Esophagus squamous epithelium (tissue), 5 donors: Measurements from ENCODE around the gene DBET. TPM values are rescaled to one million over a fixed set of nuclear protein-coding genes. Genes with fewer than 3 reads are reported as not detected.
"Not testable (repeated sequence)": the region's sequence is repeated elsewhere in the genome, so short reads cannot be mapped to it uniquely, and the experiment has no call there.

Source experiments
- DNase-seq: peaks from one replicate; lab custom pipeline; 2025; lab: John Stamatoyannopoulos, UW
- H3K27ac ChIP-seq, 4 donors: fragments of 200-600 bp; sonication (generic); one replicate each; pipeline ENCODE4 v1.5.1; 2016 to 2019; ENCODE audit warnings: mild to moderate bottlenecking in 1 of 4
- H3K27me3 ChIP-seq, 4 donors: fragments of 200-600 bp; sonication (generic); 1 replicate in 3 of 4; 2 replicates in 1 of 4; pipeline versions ENCODE4 v1.5.1 to v1.6.0; 2017 to 2021; ENCODE audit warnings: antibody characterized with exemption in 1 of 4
- H3K36me3 ChIP-seq, 3 donors: fragments of 200-600 bp; sonication (generic); one replicate each; pipeline ENCODE4 v1.5.1; 2016 to 2019
- H3K4me1 ChIP-seq, 3 donors: fragments of 200-600 bp; sonication (generic); one replicate each; pipeline ENCODE4 v1.5.1; 2017 to 2019
- H3K4me3 ChIP-seq, 4 donors: fragments of 200-600 bp; sonication (generic); 1 replicate in 3 of 4; 2 replicates in 1 of 4; pipeline ENCODE4 v1.5.1; 2016 to 2019; ENCODE audit warnings: mild to moderate bottlenecking in 2 of 4, moderate library complexity in 1 of 4
- H3K9me3 ChIP-seq, 3 donors: fragments of 200-600 bp; sonication (generic); one replicate each; pipeline ENCODE4 v1.5.1; 2016 to 2019
- CTCF ChIP-seq, 6 experiments: fragments of 450-650 bp in 4 of 6; fragments of 200-600 bp in 2 of 6; sonication (generic) in 2 of 6; IDR thresholded peaks; one replicate each; pipeline ENCODE4 v1.5.1; 2016 to 2019; ENCODE audit warnings: antibody characterized with exemption in 6 of 6, mild to moderate bottlenecking in 4 of 6, moderate library complexity in 4 of 6
- POLR2A ChIP-seq, 4 donors: fragments of 450-650 bp; IDR thresholded peaks; one replicate each; pipeline ENCODE4 v1.6.1; 2017; ENCODE audit warnings: antibody characterized with exemption in 4 of 4, mild to moderate bottlenecking in 4 of 4, moderate library complexity in 3 of 4
- WGBS, 2 donors: methylation state at CpG; one replicate each; pipeline ENCODE4 v1.1.5; 2018; 5-methylcytosine and 5-hydroxymethylcytosine counted together
- intact Hi-C: fragments of 100-400 bp; cut with DNase I; formaldehyde crosslinking; loops from one replicate; pipeline ENCODE4 v1.15.0; 2022
- total RNA-seq, 4 donors: library from RNA; depleted of rRNA; stranded (reverse); fragments of >200 nt; gene quantifications; one replicate each; pipeline ENCODE4 v1.1.0, GENCODE V29; 2016
- donor health status: DM: yes; HTN: yes; CAD: no.

Gene DBET
- total RNA-seq, 4 donors from 2014 or later = not detected

GRCh38 chr4:190020790-190021717 lies 43.2 kb upstream of the DBET start:
- peaks cover 8 to 54% (median 10%) of the 10 kb centered on the region in 3 donors for H3K4me1 ChIP-seq
- intact Hi-C loops = no loop called here
- no peaks in the 10 kb centered on the region for H3K36me3 ChIP-seq
- H3K27me3 ChIP-seq = peaks cover 5 to 75% (median 18%) of the 10 kb centered on the region in 4 donors
- H3K9me3 ChIP-seq = no peaks in the 10 kb centered on the region
- H3K4me3 ChIP-seq = peak overlapping the region; percentile 1 to 54 (median 30)
- no peak for DNase-seq
- no peak overlapping the region for H3K27ac ChIP-seq
- no peak for TF ChIP-seq CTCF (IDR thresholded peaks at IDR 0.05)
- TF ChIP-seq POLR2A (IDR thresholded peaks at IDR 0.05) = no peak
- 6 to 17% methylated on average over 6 to 16 of the region's 55 CpGs for WGBS, 2 donors

GRCh38 chr4:190021973-190022372 lies 42.3 kb upstream of the DBET start:
- H3K27ac ChIP-seq, DNase-seq, intact Hi-C loops, H3K9me3 ChIP-seq, H3K36me3 ChIP-seq: not testable (repeated sequence)
- WGBS, 2 donors = no CpG with 5 or more reads among the region's 39 CpGs
- H3K4me1 ChIP-seq = peaks cover 8 to 51% (median 10%) of the 10 kb centered on the region in 3 donors
- peak overlapping the region in 2 of 4 donors; percentile 32 to 46 for H3K4me3 ChIP-seq
- H3K27me3 ChIP-seq = peaks cover 4 to 66% (median 15%) of the 10 kb centered on the region in 4 donors

DNA sequence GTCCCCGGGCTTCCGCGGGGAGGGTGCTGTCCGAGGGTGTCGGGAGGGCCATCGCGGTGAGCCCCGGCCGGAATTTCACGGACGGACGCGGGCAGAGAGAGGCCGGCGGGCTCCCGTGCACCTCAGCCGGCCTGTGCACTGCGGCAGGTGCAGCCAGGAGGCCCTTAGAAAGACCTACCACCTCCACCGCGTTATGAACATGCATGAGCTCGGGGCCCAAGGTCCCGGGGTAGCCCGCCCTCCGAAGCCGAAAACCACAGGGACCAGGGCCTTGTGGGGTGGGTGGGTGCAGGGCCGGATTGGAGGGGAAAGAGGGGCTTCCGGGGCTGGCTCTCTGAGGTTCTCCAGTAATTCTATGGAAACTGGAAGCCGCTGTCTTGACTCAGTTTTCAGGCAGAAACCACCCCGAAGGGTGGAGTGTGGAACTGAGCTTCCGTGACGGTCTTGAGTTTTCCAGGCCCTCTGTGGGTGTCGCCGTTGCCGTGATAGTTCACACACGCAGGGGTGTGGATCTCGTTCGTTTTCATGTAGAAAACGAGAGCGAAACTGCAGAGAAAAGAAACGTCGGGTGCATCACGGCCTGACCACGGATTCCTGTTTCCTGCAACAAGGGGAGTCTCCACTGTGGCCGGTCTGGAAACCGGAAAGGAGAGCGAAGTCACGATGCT lies 41.6 kb upstream of the DBET start:
- Histone ChIP-seq H3K4me1 (peaks cover 8 to 43% (median 10%) of the 10 kb centered on the region in 3 donors), H3K27me3 (peaks cover 0 to 58% (median 12%) of the 10 kb centered on the region in 4 donors), H3K4me3 (peak overlapping the region in 3 of 4 donors; percentile 34 to 53 (median 35))
- H3K9me3 ChIP-seq, H3K36me3 ChIP-seq, H3K27ac ChIP-seq, DNase-seq, intact Hi-C loops: not testable (repeated sequence)
- 20 to 33% methylated on average over 1 to 16 of the region's 47 CpGs for WGBS, 2 donors

DNA sequence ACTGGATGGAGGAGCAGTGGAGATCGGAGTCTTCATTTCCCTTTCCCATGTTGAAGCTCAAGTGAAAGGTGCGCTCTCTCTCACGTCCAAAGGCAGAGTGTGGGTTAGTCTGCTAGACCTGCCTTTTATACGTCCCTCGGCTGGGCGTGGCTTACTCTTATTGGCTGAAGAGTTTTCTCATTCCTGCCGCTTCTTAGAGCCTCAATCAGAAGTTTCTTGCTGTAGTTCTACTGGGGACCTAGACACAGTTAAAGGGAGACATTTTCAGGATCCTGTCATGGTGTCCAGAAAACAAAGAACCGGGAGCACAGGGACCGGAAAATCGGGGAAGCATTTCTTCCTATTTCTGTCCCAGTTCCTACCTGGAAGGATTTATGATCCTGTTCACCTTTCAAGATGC lies 37.1 kb upstream of the DBET start, which contains the start of gene FRG2:
FRG2 (minus strand) TSS at position 101 of the 400 bp plus-strand sequence; CDS start at position 49, 52 bp downstream.
- intact Hi-C loops, DNase-seq, H3K36me3 ChIP-seq, H3K9me3 ChIP-seq, H3K4me1 ChIP-seq, H3K27ac ChIP-seq, H3K4me3 ChIP-seq: not testable (repeated sequence)
- H3K27me3 ChIP-seq = peaks cover 0 to 14% (median 2%) of the 10 kb centered on the region in 4 donors
- no CpG with 5 or more reads among the region's 10 CpGs for whole genome bisulfite sequencing, 2 donors

DNA sequence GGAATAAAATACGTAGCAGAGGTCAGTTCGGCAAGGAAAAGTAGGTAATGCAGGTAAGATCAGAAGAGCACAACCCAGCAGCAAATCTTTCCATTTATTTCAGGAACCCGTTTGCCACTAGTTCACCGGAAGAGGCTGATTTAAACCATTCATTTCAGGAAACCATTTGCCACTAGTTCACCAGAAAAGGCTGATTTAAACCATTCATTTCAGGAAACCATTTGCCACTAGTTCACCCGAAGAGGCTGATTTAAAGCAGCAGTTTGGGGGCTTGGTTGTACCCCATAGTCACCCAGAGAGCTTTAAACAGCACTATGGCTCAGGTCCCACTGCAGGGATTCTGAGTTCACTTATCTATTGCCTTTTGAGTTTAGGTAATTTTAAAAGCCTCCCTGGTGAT lies 33.0 kb upstream of the DBET start:
- H3K9me3 ChIP-seq, H3K4me1 ChIP-seq, DNase-seq, H3K27ac ChIP-seq, H3K4me3 ChIP-seq, H3K36me3 ChIP-seq, intact Hi-C loops: not testable (repeated sequence)
- peaks cover 0 to 23% (median 0%) of the 10 kb centered on the region in 4 donors for H3K27me3 ChIP-seq
- WGBS, 2 donors = 69 to 74% methylated on average over 2 to 3 of the region's 5 CpGs

DNA sequence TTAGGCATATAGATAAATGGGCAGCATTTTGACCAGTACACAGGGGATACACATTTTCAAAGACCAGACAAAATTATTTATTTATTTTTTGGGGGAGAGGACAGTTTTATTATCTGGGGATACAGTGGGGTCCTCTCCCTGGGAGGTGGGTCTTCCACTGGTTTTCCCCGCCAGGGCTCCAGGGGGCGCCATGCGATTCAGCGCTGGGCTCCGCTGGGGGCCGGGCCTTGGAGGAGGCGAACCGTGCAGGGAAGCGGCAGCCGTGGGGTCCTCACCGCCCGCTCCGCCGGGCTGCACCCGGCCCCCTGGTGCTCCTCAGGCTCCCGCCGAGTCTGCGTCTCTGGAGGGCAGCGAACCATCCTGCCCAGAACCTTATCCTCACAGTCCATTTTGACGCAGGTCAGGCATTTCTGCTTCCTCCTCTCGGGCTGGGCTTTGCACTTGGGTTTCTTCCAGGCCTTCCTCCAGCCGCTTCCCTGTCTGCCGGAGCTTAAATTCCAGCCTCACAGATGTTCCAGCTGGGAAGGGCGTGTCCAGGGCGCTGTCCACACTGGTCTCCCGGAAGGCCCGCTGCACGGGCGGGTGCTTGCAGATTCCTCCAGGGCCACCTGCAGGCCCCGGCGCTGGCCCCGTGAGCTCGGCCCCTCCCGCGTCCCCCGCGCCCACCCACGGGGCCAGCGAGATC lies 26.5 kb upstream of the DBET start:
- H3K27ac ChIP-seq, H3K4me1 ChIP-seq, DNase-seq, intact Hi-C loops, H3K9me3 ChIP-seq, H3K36me3 ChIP-seq: not testable (repeated sequence)
- Histone ChIP-seq H3K4me3 (peak overlapping the region in 1 of 4 donors; percentile 54), H3K27me3 (peaks cover 0 to 50% (median 0%) of the 10 kb centered on the region in 4 donors)
- WGBS, 2 donors = 37% methylated on average over 2 of the region's 39 CpGs; no CpG with 5 or more reads in 1 of the 2 donors

GRCh38 chr4:190040873-190041272 lies 23.4 kb upstream of the DBET start:
- H3K27me3 ChIP-seq = peaks cover 0 to 31% (median 0%) of the 10 kb centered on the region in 4 donors
- H3K4me3 ChIP-seq, H3K36me3 ChIP-seq, H3K27ac ChIP-seq, H3K9me3 ChIP-seq, DNase-seq, H3K4me1 ChIP-seq, intact Hi-C loops: not testable (repeated sequence)
- 52% methylated on average over 12 to 24 of the region's 40 CpGs for WGBS, 2 donors

- H3K4me3 ChIP-seq, intact Hi-C loops, H3K36me3 ChIP-seq, H3K27ac ChIP-seq, H3K9me3 ChIP-seq, H3K27me3 ChIP-seq, DNase-seq, H3K4me1 ChIP-seq: not testable (repeated sequence)
- no CpG with 5 or more reads among the region's 12 CpGs for WGBS, 2 donors
These were observed 16.7 kb upstream of the DBET start for GRCh38 chr4:190047627-190048026.

DNA sequence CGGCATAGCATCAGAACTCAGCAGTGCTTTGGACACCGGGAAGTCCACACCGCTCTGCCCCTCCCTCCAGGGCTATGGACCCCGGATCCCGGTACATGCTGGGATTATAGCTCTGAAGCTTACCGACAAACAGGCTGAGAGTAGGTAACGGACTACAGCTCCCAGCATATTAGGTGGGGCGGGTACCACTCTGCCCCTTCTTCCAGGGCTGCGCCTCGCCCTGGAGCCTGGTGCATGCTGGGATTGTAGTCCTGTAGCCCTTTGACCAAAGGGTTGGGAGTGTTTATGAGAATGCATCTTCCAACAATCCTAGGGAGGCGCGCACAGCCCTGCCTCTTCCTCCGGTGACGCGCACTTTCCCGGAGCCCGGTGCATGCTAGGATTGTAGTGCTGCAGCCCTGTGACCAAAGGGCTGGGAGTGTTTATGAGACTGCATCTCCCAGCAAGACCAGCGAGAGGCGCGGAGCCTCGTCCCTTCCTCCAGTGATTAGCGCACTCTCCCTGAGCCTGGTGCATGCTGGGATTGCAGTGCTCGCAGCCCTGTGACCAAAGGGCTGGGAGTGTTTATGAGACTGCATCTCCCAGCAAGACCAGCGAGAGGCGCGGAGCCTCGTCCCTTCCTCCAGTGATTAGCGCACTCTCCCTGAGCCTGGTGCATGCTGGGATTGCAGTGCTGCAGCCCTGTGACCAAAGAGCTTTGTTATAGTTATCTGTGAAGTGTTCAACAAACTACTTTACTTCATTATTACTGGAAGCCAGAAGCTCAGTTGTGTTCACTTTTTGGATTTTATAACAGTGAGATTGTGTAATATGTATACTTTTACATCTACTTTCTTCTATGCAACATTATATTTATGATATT lies 14.7 kb upstream of the DBET start:
- H3K4me3 ChIP-seq, H3K4me1 ChIP-seq, H3K27ac ChIP-seq, DNase-seq, H3K9me3 ChIP-seq, intact Hi-C loops, H3K27me3 ChIP-seq, H3K36me3 ChIP-seq: not testable (repeated sequence)
- no CpG with 5 or more reads among the region's 28 CpGs for WGBS, 2 donors

GRCh38 chr4:190058997-190059396 lies 5.3 kb upstream of the DBET start:
- intact Hi-C loops, H3K27me3 ChIP-seq, DNase-seq, H3K9me3 ChIP-seq, H3K4me1 ChIP-seq, H3K27ac ChIP-seq, H3K36me3 ChIP-seq, H3K4me3 ChIP-seq: not testable (repeated sequence)
- WGBS, 2 donors = no CpG with 5 or more reads among the region's 4 CpGs
